PFSK-1 (cell line): ENCODE results near the gene NEUROD6.

Source experiments
- POLR2AphosphoS5 ChIP-seq: IDR thresholded peaks from 2 replicates; pipeline ENCODE4 v1.6.1; 2012; ENCODE audit warnings: low read depth, mild to moderate bottlenecking, control low read depth, low read length, moderate library complexity
- REST ChIP-seq, 2 experiments: IDR thresholded peaks; 2 replicates each; pipeline versions ENCODE4 v1.6.1 to v1.8.0; 2011 to 2012; ENCODE audit warnings: low read depth in 2 of 2, low read length in 2 of 2, control low read depth in 1 of 2, inconsistent platforms in 1 of 2, mild to moderate bottlenecking in 1 of 2, moderate library complexity in 1 of 2; ENCODE audit not compliant: insufficient read depth in 1 of 2

- no peak for TF ChIP-seq REST (IDR thresholded peaks at IDR 0.05; ENCODE audit: insufficient read depth in 1 of 2, low read depth in 2 of 2, low read length in 2 of 2)
- TF ChIP-seq POLR2AphosphoS5, result no peak
Measured at GRCh38 chr7:31343516-31344305, 3.2 kb upstream of the NEUROD6 start.
